Lung (tissue), 12 donors: ENCODE data around the gene MYH14. TPM values are rescaled to one million over a fixed set of nuclear protein-coding genes. Genes with fewer than 3 reads are reported as not detected.

Source experiments
- ATAC-seq: fragments of 200-7000 bp; cut with Tn5 transposase; one replicate; pipeline ENCODE4 v1.9.1; 2020; ENCODE audit warnings: moderate number of reproducible peaks; ENCODE audit not compliant: insufficient read depth, low FRiP score
- DNase-seq, 3 donors: peaks; one replicate each; pipeline ENCODE4 v3.0.0-alpha.2; 2013 to 2017
- H3K27ac ChIP-seq, 2 donors: one replicate each; pipeline ENCODE4 v1.5.1; 2013; ENCODE audit warnings: mild to moderate bottlenecking in 2 of 2, moderate library complexity in 2 of 2, control low read depth in 1 of 2, inconsistent platforms in 1 of 2, low read depth in 1 of 2, low read length in 1 of 2
- H3K27me3 ChIP-seq, 3 donors: one replicate each; pipeline ENCODE4 v1.5.1; 2013; ENCODE audit warnings: low read length in 2 of 3; ENCODE audit not compliant: control insufficient read depth in 3 of 3, insufficient read depth in 3 of 3
- H3K36me3 ChIP-seq, 4 donors: one replicate each; pipeline ENCODE4 v1.5.1; 2013; ENCODE audit warnings: low read length in 4 of 4, mild to moderate bottlenecking in 1 of 4, moderate library complexity in 1 of 4; ENCODE audit not compliant: control insufficient read depth in 4 of 4, insufficient read depth in 4 of 4
- H3K4me1 ChIP-seq, 5 donors: one replicate each; pipeline ENCODE4 v1.5.1; 2013; ENCODE audit warnings: low read length in 5 of 5, mild to moderate bottlenecking in 2 of 5, moderate library complexity in 1 of 5; ENCODE audit not compliant: control insufficient read depth in 5 of 5, insufficient read depth in 5 of 5
- H3K4me3 ChIP-seq: one replicate; pipeline ENCODE4 v1.5.1; 2013; ENCODE audit warnings: mild to moderate bottlenecking, control low read depth, moderate library complexity
- H3K9ac ChIP-seq, 2 donors: one replicate each; pipeline ENCODE4 v1.5.1; 2013; ENCODE audit warnings: low read length in 2 of 2, control low read depth in 1 of 2; ENCODE audit not compliant: insufficient read depth in 1 of 2
- H3K9me3 ChIP-seq, 4 donors: one replicate each; pipeline ENCODE4 v1.5.1; 2013; ENCODE audit warnings: low read length in 3 of 4, mild to moderate bottlenecking in 1 of 4, moderate library complexity in 1 of 4; ENCODE audit not compliant: control insufficient read depth in 4 of 4, insufficient read depth in 3 of 4
- CTCF ChIP-seq: IDR thresholded peaks from 2 replicates; pipeline ENCODE4 v1.5.1; 2012; ENCODE audit warnings: mild to moderate bottlenecking; ENCODE audit errors: control extremely low read depth, extremely low read depth
- WGBS, 2 donors: extraction: QIAGEN DNeasy Blood & Tissue Kit; methylation state at CpG; one replicate each; pipeline ENCODE4 v1.1.7; 2013; 5-methylcytosine and 5-hydroxymethylcytosine counted together
- polyA plus RNA-seq, 2 donors: library from polyadenylated mRNA; stranded (reverse); fragments of 200-250 nt; gene quantifications; one replicate each; pipeline ENCODE4 v1.2.1, GENCODE V29; 2013
- total RNA-seq, 2 donors: library from RNA; depleted of rRNA in 1 of 2; stranded (reverse); fragments of >200 nt in 1 of 2; gene quantifications; one replicate each; pipeline ENCODE4 v1.2.1, GENCODE V29; 2014 to 2021
- donor health status: control.
- donor health status: control.
- donor health status: Bipolar disorder and iron deficiency.
- donor health status: healthy.
- donor health status: DM: yes; HTN: yes; CAD: no.

The MYH14 gene
- total and polyA plus RNA-seq, 4 donors = 48.3 to 159 (median 98.6) TPM

DNA sequence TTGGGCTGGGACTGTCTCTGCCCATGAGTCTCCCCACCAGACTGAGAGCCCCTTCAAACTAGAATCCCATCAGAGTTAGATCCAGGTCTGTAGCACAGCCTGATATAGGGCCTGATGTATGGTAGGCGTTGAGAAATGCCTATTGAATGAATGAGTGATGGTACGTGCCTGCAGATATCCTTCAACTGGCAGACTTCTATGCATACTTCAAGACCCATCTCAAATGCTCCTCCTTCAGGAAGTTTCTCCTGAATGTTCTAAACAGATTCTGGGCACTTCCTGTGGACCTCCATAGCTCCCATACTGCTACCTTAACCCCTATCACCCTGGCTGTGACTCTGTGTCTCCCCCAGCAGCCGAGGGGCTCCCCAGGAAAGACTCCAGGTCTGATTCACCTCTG is 77.6 kb downstream of the MYH14 start:
- DNase-seq (no peak), ATAC-seq (no peak)
- no peaks in the 10 kb centered on the region for H3K27me3 ChIP-seq
- no peak for TF ChIP-seq CTCF
- H3K27ac ChIP-seq = no peak overlapping the region
- peaks cover 0 to 6% (median 0%) of the 10 kb centered on the region in 5 donors for H3K4me1 ChIP-seq
- 70% methylated on average over 3 of the region's 3 CpGs for WGBS, 2 donors
- no peak overlapping the region for H3K4me3 ChIP-seq
- peaks cover 0 to 6% (median 2%) of the 10 kb centered on the region in 4 donors for H3K9me3 ChIP-seq
- H3K9ac ChIP-seq = no peak overlapping the region
- H3K36me3 ChIP-seq = peaks cover 4 to 27% (median 14%) of the 10 kb centered on the region in 4 donors

DNA sequence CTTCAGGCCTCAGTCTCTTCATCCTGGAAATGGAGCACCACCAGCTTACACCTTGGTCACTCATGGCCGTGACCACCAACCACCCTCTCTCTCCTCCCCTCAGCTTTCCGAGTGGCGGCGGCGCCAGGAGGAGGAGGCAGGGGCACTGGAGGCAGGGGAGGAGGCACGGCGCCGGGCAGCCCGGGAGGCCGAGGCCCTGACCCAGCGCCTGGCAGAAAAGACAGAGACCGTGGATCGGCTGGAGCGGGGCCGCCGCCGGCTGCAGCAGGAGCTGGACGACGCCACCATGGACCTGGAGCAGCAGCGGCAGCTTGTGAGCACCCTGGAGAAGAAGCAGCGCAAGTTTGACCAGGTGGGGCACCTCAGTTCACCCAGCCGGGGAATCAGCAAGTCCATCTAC is 78.1 kb downstream of the MYH14 start:
- ATAC-seq (no peak), DNase-seq (no peak)
- no peak overlapping the region for H3K27ac ChIP-seq
- H3K27me3 ChIP-seq = no peaks in the 10 kb centered on the region
- H3K36me3 ChIP-seq = peaks cover 4 to 27% (median 14%) of the 10 kb centered on the region in 4 donors
- TF ChIP-seq CTCF = no peak
- H3K9ac ChIP-seq = no peak overlapping the region
- H3K9me3 ChIP-seq = peaks cover 0 to 6% (median 4%) of the 10 kb centered on the region in 4 donors
- peaks cover 0 to 6% (median 0%) of the 10 kb centered on the region in 5 donors for H3K4me1 ChIP-seq
- H3K4me3 ChIP-seq = no peak overlapping the region
- 92 to 93% methylated on average over 19 to 22 of the region's 22 CpGs for WGBS, 2 donors

DNA sequence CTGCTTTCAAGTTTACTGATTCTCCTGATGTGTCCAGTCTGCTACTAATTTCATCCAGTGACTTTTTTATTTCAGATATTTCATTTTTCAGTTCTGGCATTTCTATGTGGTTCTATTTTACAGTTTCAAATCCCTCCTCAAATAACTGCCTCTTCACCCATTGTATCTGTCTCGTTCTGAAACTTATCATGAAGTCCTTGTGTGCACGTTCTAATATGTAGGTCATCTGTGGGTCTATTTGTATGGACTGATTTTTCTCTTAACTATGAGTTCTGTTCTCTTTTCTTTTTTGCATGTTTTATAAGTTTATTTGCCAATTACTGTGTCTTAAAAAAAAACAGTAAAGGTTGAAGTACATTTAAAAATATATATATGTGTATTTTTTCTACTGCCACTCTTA is 82.4 kb downstream of the MYH14 start:
- ATAC-seq = no peak
- H3K4me3 ChIP-seq = no peak overlapping the region
- no peak overlapping the region for H3K9ac ChIP-seq
- no peak for DNase-seq
- no peak for TF ChIP-seq CTCF
- H3K27me3 ChIP-seq = no peaks in the 10 kb centered on the region
- H3K4me1 ChIP-seq = no peaks in the 10 kb centered on the region
- peaks cover 0 to 20% (median 7%) of the 10 kb centered on the region in 4 donors for H3K9me3 ChIP-seq
- WGBS, 2 donors = 86% methylated on average over 2 of the region's 2 CpGs
- peaks cover 0 to 47% (median 28%) of the 10 kb centered on the region in 4 donors for H3K36me3 ChIP-seq
- no peak overlapping the region for H3K27ac ChIP-seq

DNA sequence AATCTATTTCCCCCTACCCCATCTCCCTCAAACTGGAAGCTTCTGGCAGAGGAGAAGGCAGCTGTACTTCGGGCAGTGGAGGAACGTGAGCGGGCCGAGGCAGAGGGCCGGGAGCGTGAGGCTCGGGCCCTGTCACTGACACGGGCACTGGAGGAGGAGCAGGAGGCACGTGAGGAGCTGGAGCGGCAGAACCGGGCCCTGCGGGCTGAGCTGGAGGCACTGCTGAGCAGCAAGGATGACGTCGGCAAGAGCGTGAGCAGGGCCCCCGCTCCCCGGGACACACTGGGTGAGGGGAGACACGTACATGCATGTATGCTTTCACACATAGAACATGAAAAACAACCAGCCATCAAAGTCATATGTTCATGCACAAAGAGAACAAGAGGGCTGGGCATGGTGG is 83.0 kb downstream of the MYH14 start:
- TF ChIP-seq CTCF = no peak
- Histone ChIP-seq H3K27me3 (no peaks in the 10 kb centered on the region), H3K4me1 (no peaks in the 10 kb centered on the region), H3K9ac (no peak overlapping the region), H3K4me3 (no peak overlapping the region), H3K9me3 (peaks cover 0 to 20% (median 7%) of the 10 kb centered on the region in 4 donors), H3K36me3 (peaks cover 0 to 42% (median 26%) of the 10 kb centered on the region in 4 donors), H3K27ac (no peak overlapping the region)
- ATAC-seq (no peak), DNase-seq (no peak)
- 96% methylated on average over 18 of the region's 18 CpGs for WGBS, 2 donors
